CD4-positive, alpha-beta T cell (primary cell): ENCODE data around the gene TC2N. TPM values are rescaled to one million over a fixed set of nuclear protein-coding genes. Genes with fewer than 3 reads are reported as not detected.

ENCODE experiments used
- ATAC-seq: fragments of 200-7000 bp; cut with Tn5 transposase; one replicate; pipeline ENCODE4 v1.10.0; 2022; ENCODE audit warnings: mild to moderate bottlenecking; ENCODE audit not compliant: poor library complexity
- CTCF ChIA-PET: fragments of 350-600 bp; sonication (Branson Sonifier 250); formaldehyde crosslinking; loops from one replicate; lab custom pipeline; 2021; ENCODE audit warnings: antibody characterized with exemption, inconsistent platforms; lab: Charles Lee
- POLR2A ChIA-PET: fragments of 350-600 bp; sonication (Branson Sonifier 250); formaldehyde crosslinking; loops from one replicate; lab custom pipeline; 2021; ENCODE audit warnings: antibody characterized with exemption, inconsistent platforms; lab: Charles Lee
- DNase-seq, 14 experiments: peaks; one replicate each; pipeline ENCODE4 v3.0.0-alpha.2; 2013 to 2020; ENCODE audit warnings: mixed read lengths in 2 of 14
- H3K27ac ChIP-seq, 2 donors: one replicate each; pipeline versions ENCODE4 v1.5.1 to v1.7.0; 2013; ENCODE audit warnings: low read length in 2 of 2, low read depth in 1 of 2, mild to moderate bottlenecking in 1 of 2
- H3K27me3 ChIP-seq, 2 experiments: 1 replicate in 1 of 2; 2 replicates in 1 of 2; pipeline versions ENCODE4 v1.6.1 to v1.7.0; 2013; ENCODE audit warnings: low read length in 2 of 2, control low read depth in 1 of 2, mild to moderate bottlenecking in 1 of 2, moderate library complexity in 1 of 2; ENCODE audit not compliant: insufficient read depth in 2 of 2, control insufficient read depth in 1 of 2
- H3K36me3 ChIP-seq: one replicate; pipeline ENCODE4 v1.6.1; 2013; ENCODE audit warnings: low read length, control low read depth; ENCODE audit not compliant: insufficient read depth
- H3K4me1 ChIP-seq: one replicate; pipeline ENCODE4 v1.6.1; 2013; ENCODE audit warnings: low read length, control low read depth; ENCODE audit not compliant: insufficient read depth
- H3K4me3 ChIP-seq: one replicate; pipeline ENCODE4 v1.5.1; 2013; ENCODE audit warnings: mild to moderate bottlenecking, low read length, moderate library complexity
- H3K9me3 ChIP-seq, 2 experiments: 1 replicate in 1 of 2; 2 replicates in 1 of 2; pipeline versions ENCODE4 v1.6.1 to v1.7.0; 2013; ENCODE audit warnings: low read length in 2 of 2, mild to moderate bottlenecking in 2 of 2, control low read depth in 1 of 2, moderate library complexity in 1 of 2; ENCODE audit not compliant: control insufficient read depth in 1 of 2, insufficient read depth in 1 of 2
- H3K27ac Mint-ChIP-seq: one replicate; pipeline ENCODE4 v1.8.0; 2020; ENCODE audit warnings: mixed read lengths
- H3K27me3 Mint-ChIP-seq: one replicate; pipeline ENCODE4 v1.8.0; 2021; ENCODE audit warnings: mixed read lengths
- H3K36me3 Mint-ChIP-seq: one replicate; pipeline ENCODE4 v1.8.0; 2021; ENCODE audit warnings: low read depth, mixed read lengths
- H3K4me1 Mint-ChIP-seq: one replicate; pipeline ENCODE4 v1.8.0; 2021; ENCODE audit warnings: low read depth, mixed read lengths
- H3K4me3 Mint-ChIP-seq: one replicate; pipeline ENCODE4 v1.8.0; 2020; ENCODE audit warnings: mild to moderate bottlenecking, mixed read lengths
- H3K9me3 Mint-ChIP-seq: one replicate; pipeline ENCODE4 v1.8.0; 2020; ENCODE audit warnings: mixed read lengths
- CTCF ChIP-seq: fragments of 200-600 bp; IDR thresholded peaks from one replicate; pipeline ENCODE4 v1.8.0; 2022; ENCODE audit warnings: antibody characterized with exemption, mild to moderate bottlenecking
- intact Hi-C, 2 experiments: fragments of 100-400 bp; cut with DNase I in 1 of 2; cut with micrococcal nuclease in 1 of 2; formaldehyde crosslinking; loops; one replicate each; pipeline versions ENCODE4 v1.15.1 to v1.9.0; 2023 to 2025; cut with DNase I, micrococcal nuclease
- total RNA-seq, 174 experiments: library from RNA in 2 of 174; stranded (reverse) in 2 of 174; gene quantifications; one replicate each; pipeline ENCODE4 v1.2.3 and lab custom pipeline; 2021 to 2026

TC2N gene
- total RNA-seq, 2 experiments from 2014 or later, result 129 to 138 TPM

- no peaks in the 10 kb centered on the region for H3K36me3 ChIP-seq
- H3K4me1 ChIP-seq, result peaks cover 4% of the 10 kb centered on the region
- DNase-seq (no peak), ATAC-seq (no peak)
- H3K27ac ChIP-seq, result no peak overlapping the region
- Mint-ChIP-seq H3K4me1 (peaks cover 24% of the 10 kb centered on the region), H3K36me3 (no peaks in the 10 kb centered on the region), H3K4me3 (no peak overlapping the region), H3K9me3 (no peaks in the 10 kb centered on the region), H3K27ac (no peak overlapping the region), H3K27me3 (no peaks in the 10 kb centered on the region)
- ChIA-PET CTCF (interaction anchor here (1.6 to 1.8 kb wide), 2 partner anchors 18 to 260 kb away, joined by 5 to 8 read pairs; no protein-coding TSS in a partner anchor), POLR2A (interaction anchor here (1.5 to 3.1 kb wide), 4 partner anchors 36 to 70 kb away, joined by 5 to 97 read pairs (median 8); no protein-coding TSS in a partner anchor)
- no peaks in the 10 kb centered on the region for H3K27me3 ChIP-seq
- no peaks in the 10 kb centered on the region for H3K9me3 ChIP-seq
- intact Hi-C loops, result loop anchor here (2.0 to 5.0 kb wide), 6 partner anchors 37 to 198 kb away; no protein-coding TSS in a partner anchor
- no peak for TF ChIP-seq CTCF
- H3K4me3 ChIP-seq, result no peak overlapping the region
Observed at GRCh38 chr14:91910196-91910595, 42.9 kb upstream of the TC2N start.

GRCh38 chr14:91906374-91906773, 39.0 kb upstream of the TC2N start:
- Mint-ChIP-seq H3K4me3 (no peak overlapping the region), H3K27ac (no peak overlapping the region), H3K4me1 (peaks cover 18% of the 10 kb centered on the region), H3K36me3 (no peaks in the 10 kb centered on the region), H3K27me3 (no peaks in the 10 kb centered on the region), H3K9me3 (no peaks in the 10 kb centered on the region)
- no peaks in the 10 kb centered on the region for H3K27me3 ChIP-seq
- ChIA-PET POLR2A (no interaction called here), CTCF (no interaction called here)
- H3K4me1 ChIP-seq, result peaks cover 1% of the 10 kb centered on the region
- H3K9me3 ChIP-seq, result no peaks in the 10 kb centered on the region
- H3K4me3 ChIP-seq, result no peak overlapping the region
- ATAC-seq (no peak), DNase-seq (no peak)
- intact Hi-C loops, result no loop called here
- H3K36me3 ChIP-seq, result no peaks in the 10 kb centered on the region
- TF ChIP-seq CTCF, result no peak
- no peak overlapping the region for H3K27ac ChIP-seq

GRCh38 chr14:91904956-91905645, 37.8 kb upstream of the TC2N start:
- Mint-ChIP-seq H3K27me3 (no peaks in the 10 kb centered on the region), H3K4me1 (peaks cover 8% of the 10 kb centered on the region), H3K36me3 (no peaks in the 10 kb centered on the region), H3K9me3 (no peaks in the 10 kb centered on the region), H3K27ac (no peak overlapping the region), H3K4me3 (no peak overlapping the region)
- DNase-seq, result no peak
- intact Hi-C loops, result no loop called here
- Histone ChIP-seq H3K4me3 (no peak overlapping the region), H3K27ac (no peak overlapping the region), H3K36me3 (no peaks in the 10 kb centered on the region), H3K27me3 (no peaks in the 10 kb centered on the region), H3K9me3 (no peaks in the 10 kb centered on the region), H3K4me1 (no peaks in the 10 kb centered on the region)
- ATAC-seq, result no peak
- POLR2A ChIA-PET, result no interaction called here
- TF ChIP-seq CTCF, result no peak
- CTCF ChIA-PET, result no interaction called here
